ENCODE measurements around the gene HRC.
"Not testable (repeated sequence)": the region's sequence is repeated elsewhere in the genome, so short reads cannot be mapped to it uniquely, and the experiment has no call there.

The HRC gene

GRCh38 chr19:49160450-49161189 is 5.4 kb upstream of the HRC start:
- DNase-seq (ENCODE audit: low spot score) = no peak

- peak; percentile 45 for DNase-seq (ENCODE audit: low spot score)
Measured at GRCh38 chr19:49157445-49158224, 2.4 kb upstream of the HRC start, which contains the start of gene TRPM4. Gene TRPM4 (plus strand): TSS chr19:49157792. CDS start chr19:49157867, 75 bp downstream.

DNA sequence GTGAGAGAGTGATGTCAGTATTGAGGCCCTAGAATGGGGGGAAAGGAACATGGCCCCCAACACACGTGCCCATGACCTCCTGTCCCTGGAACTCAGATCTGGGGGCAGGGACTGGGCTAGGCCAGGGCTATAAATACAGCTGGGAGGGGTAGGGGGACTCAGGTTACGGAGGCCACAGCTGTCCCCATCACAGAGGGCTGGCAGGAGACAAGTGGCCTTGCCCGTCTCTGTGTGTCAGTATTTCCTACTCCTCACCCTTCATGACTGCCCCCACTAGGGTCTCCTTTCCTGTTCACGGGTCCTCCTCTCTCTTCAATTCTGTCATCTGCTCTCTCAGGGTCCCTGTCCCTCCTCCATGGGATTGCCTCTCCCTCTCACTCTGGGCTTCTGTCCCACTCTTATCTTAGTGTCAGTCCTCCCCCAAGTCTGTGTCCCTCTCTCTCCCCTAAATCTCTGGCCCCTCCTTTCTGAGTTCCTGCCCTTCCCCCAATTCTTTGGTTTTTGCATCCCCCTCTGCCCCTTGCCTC is 687 bp upstream of the HRC start:
- no peak for DNase-seq (ENCODE audit: low spot score)

GRCh38 chr19:49154279-49154678 is 917 bp downstream of the HRC start:
- no peak for DNase-seq (ENCODE audit: low spot score)

DNA sequence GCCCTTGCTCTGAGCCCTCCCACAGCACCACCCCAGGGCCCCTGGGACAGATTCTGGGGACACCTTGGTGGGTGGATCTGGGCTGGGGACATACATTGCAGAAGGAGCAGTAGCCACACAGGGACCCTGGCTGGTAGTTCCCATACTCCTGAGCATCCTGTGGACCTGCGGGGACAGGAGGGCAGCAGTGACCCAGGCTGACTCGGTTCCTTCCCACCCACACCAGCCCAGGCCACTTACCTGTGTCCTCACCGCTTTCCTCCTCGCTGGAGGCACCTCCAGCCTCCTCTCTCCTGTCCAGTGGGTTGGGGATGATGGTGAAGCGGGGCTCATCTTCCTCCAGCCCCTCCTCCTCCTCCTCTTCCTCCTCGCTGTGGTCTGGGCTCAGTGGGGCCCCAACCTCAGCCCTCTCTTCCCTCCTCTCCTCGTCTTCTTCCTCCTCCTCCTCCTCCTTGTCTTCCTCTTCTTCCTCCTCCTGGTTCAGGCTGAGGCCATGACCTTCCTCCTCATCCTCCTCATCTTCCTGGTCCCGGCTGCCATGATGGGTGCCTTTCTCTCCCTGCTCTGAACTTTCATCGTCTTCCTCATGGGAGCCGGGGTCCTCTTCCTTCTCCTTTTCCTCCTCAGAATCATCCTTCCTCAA is 1.9 kb downstream of the HRC start:
- no peak for DNase-seq (ENCODE audit: low spot score)

- DNase-seq (ENCODE audit: low spot score) = no peak
Measured at GRCh38 chr19:49152119-49152550, 3.1 kb downstream of the HRC start.

GRCh38 chr19:49151267-49152118 is 3.7 kb downstream of the HRC start:
- DNase-seq (ENCODE audit: low spot score) = no peak

- DNase-seq (ENCODE audit: low spot score) = no peak
Measured at GRCh38 chr19:49150944-49151243, 4.3 kb downstream of the HRC start.

- DNase-seq (ENCODE audit: low spot score) = peak; percentile 70
Measured at GRCh38 chr19:49150106-49150943, 4.9 kb downstream of the HRC start.

GRCh38 chr19:49149652-49150105 is 5.5 kb downstream of the HRC start:
- peak; percentile 77 for DNase-seq (ENCODE audit: low spot score)

- peak; percentile 87 for DNase-seq (ENCODE audit: low spot score)
Measured at GRCh38 chr19:49148784-49149651, 6.2 kb downstream of the HRC start.

DNA sequence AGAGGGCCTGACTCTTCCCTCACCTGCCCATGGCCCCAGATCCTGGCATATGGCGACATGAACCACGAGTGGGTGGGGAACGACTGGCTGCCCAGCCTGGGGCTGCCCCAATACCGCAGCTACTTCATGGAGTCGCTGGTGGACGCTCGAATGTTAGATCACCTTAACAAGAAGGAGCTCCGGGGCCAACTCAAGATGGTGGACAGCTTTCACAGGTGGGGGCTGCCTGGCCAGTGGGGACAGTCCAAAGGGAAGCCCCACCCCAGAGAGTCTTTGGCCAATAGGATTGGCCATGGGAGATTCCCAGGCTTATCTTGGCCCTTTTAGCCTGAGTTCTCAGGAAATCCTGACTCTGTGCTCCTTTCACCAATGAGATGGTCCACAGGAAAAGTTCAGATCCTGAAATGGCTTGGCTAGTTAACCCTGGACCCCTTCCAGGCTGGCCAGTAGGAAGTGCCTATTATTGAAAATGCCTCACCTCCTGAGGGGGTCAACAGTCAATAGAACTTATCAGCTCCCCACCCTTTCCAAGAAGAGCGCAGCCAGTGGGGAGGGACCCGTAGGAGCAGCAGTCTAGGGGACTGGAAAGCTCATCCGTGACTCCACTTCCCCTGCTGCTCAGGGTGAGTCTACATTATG is 7.0 kb downstream of the HRC start:
- DNase-seq (ENCODE audit: low spot score) = no peak

DNA sequence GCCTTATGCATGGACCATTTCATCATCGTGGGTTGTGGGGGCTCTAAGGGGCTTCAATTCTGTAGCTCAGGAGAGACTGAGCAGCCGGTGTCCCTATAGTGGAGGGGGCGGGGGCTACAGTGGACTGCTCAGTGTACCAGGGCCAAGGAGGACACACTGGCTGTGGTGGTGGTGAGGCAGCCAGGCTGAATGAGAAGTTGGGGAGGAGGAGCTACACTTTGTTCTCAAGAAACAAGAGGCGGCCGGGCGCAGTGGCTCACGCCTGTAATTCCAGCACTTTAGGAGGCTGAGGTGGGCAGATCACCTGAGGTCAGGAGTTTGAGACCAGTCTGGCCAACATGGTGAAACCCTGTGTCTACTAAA is 8.8 kb downstream of the HRC start:
- not testable (repeated sequence) for DNase-seq (ENCODE audit: low spot score)

GRCh38 chr19:49145573-49146407 is 9.4 kb downstream of the HRC start:
- peak; percentile 67 for DNase-seq (ENCODE audit: low spot score)

GRCh38 chr19:49142866-49143335 is 12.3 kb downstream of the HRC start:
- peak; percentile 92 for DNase-seq (ENCODE audit: low spot score)

- DNase-seq (ENCODE audit: low spot score) = no peak
Measured at GRCh38 chr19:49141352-49141751, 13.8 kb downstream of the HRC start.

GRCh38 chr19:49140951-49141350 is 14.2 kb downstream of the HRC start:
- no peak for DNase-seq (ENCODE audit: low spot score)

- DNase-seq (ENCODE audit: low spot score) = no peak
Measured at GRCh38 chr19:49136771-49137171, 18.4 kb downstream of the HRC start.

Measured in pons (tissue), 1 donor.